Cortex of kidney (tissue), 1 donor: Measurements from ENCODE around the gene CLIC4.
"Not testable (repeated sequence)": the region's sequence is repeated elsewhere in the genome, so short reads cannot be mapped to it uniquely, and the experiment has no call there.

Experiments
- DNase-seq: peaks from one replicate; lab custom pipeline; 2025; lab: John Stamatoyannopoulos, UW

The CLIC4 gene

DNA sequence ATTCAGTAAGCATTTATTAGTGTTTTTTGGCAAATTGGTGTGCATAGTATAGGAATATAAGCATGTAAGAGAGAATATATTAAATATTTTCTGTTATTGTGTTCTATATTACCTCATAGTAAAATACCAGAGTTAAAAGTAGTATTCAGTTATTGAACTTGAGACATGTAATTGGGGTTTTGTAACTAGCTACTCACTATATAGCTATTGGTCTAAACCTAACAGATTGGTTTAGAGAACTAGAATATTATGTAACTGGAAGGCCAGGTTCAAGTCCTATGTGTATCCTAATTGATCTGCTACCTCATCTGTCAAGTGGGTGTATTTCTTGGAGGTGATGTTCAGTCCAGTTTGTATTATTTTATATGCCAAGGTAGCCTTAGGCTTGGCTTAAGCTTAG, 26.3 kb downstream of the CLIC4 start:
- DNase-seq, result no peak

DNA sequence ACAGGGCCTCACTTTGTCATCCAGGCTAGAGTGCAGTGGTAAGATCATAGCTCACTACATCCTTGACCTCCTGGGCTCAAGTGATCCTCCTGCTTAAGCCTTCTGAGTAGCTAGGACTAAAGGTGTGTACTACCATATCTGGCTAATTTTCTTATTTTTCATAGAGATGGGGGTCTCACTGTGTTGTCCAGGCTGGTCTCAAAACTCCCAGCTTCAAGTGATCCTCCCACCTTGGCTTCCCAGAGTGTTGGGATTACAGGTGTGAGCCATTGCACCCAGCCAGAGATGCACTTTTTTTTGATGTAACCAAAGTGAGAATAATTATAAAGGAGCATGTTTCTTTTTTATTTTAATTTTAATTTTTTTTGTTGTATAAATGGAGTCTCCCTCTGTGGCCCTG, 28.4 kb downstream of the CLIC4 start:
- no peak for DNase-seq

GRCh38 chr1:24775348-24775747, 30.1 kb downstream of the CLIC4 start:
- no peak for DNase-seq

DNA sequence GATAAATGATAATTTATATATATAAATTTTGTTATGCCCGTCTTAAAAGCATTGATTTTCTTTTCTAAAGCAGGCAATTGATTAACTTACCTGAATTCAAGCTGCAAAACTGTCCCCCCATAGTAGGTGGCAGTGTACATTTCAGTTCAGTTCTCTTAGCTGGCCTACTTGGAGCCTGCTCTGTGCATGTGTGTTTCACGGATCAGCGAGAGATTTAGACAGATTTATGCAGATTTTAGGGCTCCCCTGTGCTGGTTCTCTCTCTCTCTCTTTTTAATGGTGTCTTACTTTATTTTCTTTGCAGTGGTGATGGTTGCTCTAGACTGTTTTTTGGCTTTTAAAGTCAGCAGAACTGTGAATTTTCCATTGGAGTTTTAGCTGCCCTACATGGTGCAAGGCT, 30.7 kb downstream of the CLIC4 start:
- DNase-seq, result no peak

DNA sequence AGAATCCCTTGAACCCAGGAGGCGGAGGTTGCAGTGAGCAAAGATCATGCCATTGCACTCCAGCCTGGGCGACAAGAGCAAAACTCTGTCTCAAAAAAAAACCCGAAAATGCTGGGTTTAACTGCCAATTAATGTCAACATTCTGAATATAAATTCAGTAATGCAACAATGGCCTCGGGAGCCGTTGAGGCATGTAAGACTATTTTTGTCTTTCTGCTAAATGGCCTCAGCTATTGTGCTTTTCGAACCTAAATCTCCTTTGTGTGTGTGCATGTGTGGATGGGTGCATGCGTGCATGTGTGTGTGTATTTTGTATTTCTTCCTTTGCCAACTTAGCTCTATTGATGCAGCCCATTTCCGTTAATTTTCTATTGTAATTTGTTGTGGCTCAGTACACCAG, 31.6 kb downstream of the CLIC4 start:
- no peak for DNase-seq

DNA sequence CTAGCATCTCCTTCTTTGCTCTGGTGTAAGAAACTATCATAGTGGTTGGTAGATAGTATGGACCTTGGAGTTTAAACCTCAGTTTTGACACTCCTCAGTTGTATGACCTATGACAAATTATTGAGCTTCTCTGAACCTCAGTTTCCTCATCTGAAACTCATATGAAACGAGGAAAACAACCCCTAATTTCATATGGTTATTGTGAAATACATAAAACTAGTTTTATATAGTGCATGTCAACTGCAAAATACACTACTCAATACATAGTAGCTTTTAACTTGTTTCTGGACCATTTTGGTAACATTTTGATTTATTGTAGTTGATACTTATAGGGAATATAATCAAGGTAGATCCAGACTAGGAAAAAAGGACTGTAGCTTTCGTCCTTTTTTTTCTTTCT, 32.9 kb downstream of the CLIC4 start:
- DNase-seq, result no peak

DNA sequence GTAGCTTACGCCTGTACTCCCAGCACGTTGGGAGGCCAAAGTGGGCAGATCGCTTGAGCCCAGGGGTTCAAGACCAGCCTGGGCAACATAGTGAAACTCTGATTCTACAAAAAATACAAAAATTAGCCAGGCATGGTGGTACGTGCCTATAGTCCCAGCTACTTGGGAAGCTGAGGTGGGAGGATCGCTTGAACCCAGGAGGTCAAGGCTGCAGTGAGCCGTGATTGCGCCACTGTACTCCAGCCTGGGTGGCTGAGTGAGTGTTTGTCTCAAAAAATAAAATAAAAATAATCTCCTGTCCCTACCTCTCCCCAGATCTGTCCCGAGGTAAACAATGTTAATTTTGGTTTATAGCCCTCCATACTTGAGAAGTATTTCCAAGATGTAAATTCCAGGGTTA, 34.0 kb downstream of the CLIC4 start:
- DNase-seq, result not testable (repeated sequence)

DNA sequence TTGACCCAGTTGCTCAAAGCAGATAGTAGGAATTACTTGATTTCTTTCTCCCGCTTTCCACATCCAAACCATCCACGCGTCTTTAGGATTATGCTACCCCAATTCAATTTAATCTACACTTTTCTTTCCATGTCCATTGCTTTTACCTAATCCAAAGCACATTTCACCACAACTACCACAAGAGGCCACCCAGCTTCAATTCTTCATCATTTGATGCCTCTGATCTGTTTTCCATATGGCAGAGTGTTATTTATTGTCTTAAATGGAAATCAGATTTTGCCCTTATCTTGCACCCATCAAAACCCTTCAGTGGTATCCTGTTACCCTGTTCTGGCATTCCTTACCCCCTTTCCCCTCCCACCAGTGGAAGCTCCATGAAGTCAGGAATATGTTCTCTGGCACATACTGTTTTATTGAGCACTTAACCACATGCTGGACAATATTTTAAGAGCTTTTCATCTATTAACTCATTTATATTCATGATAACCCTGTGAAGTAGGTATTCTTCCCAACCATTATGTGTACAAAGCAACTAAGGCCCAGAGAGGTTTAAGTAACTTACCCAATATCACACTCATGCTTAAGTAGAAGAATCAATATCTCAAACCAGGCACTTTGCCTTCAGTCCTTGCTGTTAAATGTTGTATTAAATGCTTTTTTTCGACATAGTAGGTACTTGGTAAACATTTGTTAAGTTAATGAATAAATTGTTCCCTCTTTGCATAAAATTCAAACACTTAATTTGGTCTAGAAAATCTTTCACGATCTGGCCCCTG, 34.6 kb downstream of the CLIC4 start:
- no peak for DNase-seq

DNA sequence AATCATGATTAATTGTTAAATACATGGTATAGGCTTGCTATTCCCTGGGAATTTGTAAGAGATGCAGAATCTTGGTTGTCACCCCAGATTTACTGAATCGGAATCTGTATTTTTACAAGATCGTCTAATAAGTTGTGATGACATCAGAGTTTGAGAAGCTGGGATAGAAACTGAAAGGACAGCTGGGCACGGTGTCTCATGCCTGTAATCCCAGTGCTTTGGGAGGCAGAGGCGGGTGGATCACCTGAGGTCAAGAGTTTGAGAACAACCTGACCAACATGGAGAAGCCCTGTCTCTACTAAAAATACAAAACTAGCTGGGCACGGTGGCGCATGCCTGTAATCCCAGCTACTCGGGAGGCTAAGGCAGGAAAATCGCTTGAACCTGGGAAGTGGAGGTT, 35.4 kb downstream of the CLIC4 start:
- DNase-seq, result not testable (repeated sequence)

- DNase-seq, result no peak
Measured at GRCh38 chr1:24782689-24783088, 37.4 kb downstream of the CLIC4 start.

- no peak for DNase-seq
Measured at GRCh38 chr1:24783713-24784112, 38.5 kb downstream of the CLIC4 start.

DNA sequence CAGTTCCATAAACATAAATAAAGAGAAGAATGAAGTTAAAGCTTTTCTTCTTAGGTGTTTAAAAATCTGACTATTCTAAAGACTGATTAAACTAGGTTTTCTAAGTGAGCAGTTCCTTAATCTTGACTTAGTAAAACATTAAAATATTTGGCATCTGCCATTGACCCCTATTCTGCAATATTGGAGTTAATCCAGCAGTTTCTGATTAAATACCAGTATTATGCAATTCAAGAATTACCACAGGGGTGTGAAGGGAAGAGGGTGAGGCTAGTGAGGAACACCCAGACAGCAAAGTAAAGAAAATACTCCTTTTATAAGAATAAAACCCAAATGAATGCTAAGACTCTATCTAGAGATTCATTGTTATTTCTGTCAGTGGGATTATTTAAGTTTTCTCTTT, 40.9 kb downstream of the CLIC4 start:
- no peak for DNase-seq

DNA sequence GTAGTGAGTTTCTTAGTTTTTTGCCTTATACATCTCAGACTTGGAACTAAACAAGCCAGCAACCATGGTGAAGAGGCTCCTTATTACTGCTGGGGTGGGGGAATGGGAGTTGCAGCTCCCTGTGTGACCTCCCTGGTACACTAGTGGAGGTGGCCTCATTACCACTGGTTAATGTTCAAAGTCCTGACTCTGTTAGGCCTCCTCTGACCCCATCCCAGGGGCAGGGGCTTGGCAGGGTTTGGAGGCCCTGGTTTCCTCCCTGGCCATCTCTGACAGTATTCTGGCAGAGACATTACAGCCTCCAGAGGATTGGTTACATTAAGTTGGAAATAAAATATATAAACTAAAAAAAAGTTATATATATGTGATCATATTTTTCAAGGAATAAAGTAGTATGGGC, 45.2 kb downstream of the CLIC4 start:
- no peak for DNase-seq

DNA sequence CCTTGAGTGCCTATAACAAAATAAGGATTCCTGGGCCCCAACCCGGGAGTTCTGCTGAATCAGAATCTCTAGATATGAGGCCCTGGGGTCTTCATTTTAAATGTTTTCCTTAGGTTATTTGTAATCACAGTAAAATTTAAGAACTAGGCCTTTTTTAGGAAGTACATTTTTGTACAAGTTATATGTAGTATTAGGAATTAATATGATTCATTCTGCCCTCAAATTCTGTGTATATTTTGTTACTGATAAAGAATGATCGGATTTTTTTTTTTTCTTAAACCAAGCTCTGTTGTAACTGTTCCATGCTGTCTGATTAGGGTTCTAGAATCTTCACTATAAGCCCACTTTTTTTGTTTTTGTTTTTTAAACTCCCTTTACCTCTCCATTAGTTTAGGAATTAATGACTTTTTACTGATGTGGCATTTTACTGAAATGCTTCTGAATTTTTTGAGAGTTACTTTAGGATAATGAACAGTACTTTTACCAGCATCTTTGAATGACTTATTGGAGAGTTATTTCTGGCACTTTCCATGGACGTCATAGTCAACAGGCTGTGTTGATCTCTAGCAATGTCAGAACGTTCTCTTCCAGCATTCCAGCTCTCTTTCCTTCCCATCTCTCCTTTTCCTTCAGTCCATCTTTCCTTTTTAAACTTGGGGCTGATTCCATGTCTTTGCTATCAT, 48.3 kb downstream of the CLIC4 start:
- no peak for DNase-seq

- DNase-seq, result not testable (repeated sequence)
Measured at GRCh38 chr1:24794130-24794502, 48.9 kb downstream of the CLIC4 start.

- no peak for DNase-seq
Measured at GRCh38 chr1:24795236-24795635, 50.0 kb downstream of the CLIC4 start.

- DNase-seq, result no peak
Measured at GRCh38 chr1:24796524-24796923, 51.3 kb downstream of the CLIC4 start.

- DNase-seq, result not testable (repeated sequence)
Measured at GRCh38 chr1:24799242-24799641, 54.0 kb downstream of the CLIC4 start.

- no peak for DNase-seq
Measured at GRCh38 chr1:24801176-24801575, 55.9 kb downstream of the CLIC4 start.

DNA sequence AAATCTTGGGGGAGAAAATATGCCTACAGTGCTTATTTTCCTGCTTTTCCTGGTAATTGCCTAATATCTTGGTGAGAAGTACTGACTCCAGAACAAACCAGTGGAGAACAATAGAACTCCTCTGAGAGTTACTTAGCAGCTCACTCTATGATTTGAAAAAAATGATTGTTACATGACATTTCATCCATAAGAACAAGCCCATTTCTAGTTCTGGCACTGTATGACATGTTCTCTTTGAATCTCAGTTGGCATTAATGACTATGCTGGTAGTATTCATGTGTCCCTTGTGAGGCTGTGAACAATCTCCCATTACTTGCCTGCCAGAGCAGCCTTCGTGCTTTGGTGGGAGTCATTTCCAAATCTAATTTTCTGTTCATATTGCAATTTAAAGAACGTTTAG, 58.0 kb downstream of the CLIC4 start:
- no peak for DNase-seq

DNA sequence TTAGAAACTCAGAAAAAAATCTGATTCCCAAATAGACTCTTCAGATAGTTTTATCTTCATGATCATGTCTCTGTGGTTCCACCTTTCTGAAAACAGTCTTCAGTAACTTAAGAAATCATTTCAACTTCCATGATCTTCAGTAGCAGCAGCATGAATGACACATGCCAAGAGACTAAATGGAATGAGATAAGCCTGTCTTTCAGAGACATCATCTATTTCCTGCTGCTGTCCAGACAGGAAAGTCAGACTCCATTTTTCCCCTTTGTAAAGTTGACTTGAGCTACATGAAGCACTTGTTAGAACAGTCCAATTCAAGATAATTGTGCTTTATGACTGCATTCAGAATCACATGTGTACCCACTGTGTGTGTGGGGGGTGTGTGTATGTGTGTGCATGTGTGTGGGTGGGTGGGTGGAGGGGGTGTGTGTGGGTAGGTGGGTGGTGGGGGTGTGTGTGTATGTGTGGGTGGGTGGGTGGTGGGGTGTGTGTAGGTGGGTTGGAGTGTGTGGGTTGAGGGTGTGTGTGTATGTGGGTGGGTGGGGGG, 58.8 kb downstream of the CLIC4 start:
- no peak for DNase-seq

- no peak for DNase-seq
Measured at GRCh38 chr1:24805534-24806301, 60.5 kb downstream of the CLIC4 start.

DNA sequence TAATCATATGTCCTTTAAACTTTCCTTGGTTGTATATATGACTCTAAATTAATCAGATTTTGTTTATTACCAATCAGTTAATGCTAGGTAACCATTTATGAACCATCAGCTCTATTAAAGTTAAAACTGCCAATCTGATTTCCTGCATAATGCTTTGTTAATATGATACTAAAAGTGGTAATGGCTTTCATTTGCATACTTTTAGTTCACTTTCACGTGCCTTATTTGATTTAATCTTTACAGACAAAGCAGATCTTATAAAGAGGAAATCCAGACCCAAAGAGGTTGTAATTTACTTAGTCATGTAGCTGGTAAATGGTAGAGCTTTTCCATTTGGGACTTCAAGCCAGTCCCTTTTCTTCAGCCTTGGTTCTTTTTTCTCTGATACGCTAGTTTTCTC, 61.3 kb downstream of the CLIC4 start:
- DNase-seq, result no peak
